Choroid plexus epithelial cell (primary cell): ENCODE data around the gene VAC14.

Source experiments
- DNase-seq: peaks from one replicate; pipeline ENCODE4 v3.0.0-alpha.2; 2010; ENCODE audit warnings: low read depth
- H3K4me3 ChIP-seq: 2 replicates; pipeline ENCODE4 v1.5.1; 2011; ENCODE audit warnings: low read depth, mild to moderate bottlenecking, control low read depth, low read length, moderate library complexity
- CTCF ChIP-seq: conservative IDR thresholded peaks from 2 replicates; pipeline ENCODE4 v1.5.1; 2011; ENCODE audit warnings: low read depth, mild to moderate bottlenecking, control low read depth, inconsistent platforms, low read length, moderate library complexity

The VAC14 gene

GRCh38 chr16:70670175-70670574, 130.8 kb downstream of the VAC14 start:
- no peak for TF ChIP-seq CTCF
- H3K4me3 ChIP-seq: no peak overlapping the region
- DNase-seq: no peak

GRCh38 chr16:70665806-70666735, 134.9 kb downstream of the VAC14 start:
- no peak for TF ChIP-seq CTCF
- no peak overlapping the region for H3K4me3 ChIP-seq
- no peak for DNase-seq

GRCh38 chr16:70665113-70665694, 135.8 kb downstream of the VAC14 start:
- DNase-seq: no peak
- H3K4me3 ChIP-seq: no peak overlapping the region
- no peak for TF ChIP-seq CTCF

- TF ChIP-seq CTCF: no peak
- no peak overlapping the region for H3K4me3 ChIP-seq
- no peak for DNase-seq
Observed at GRCh38 chr16:70664325-70665112, 136.4 kb downstream of the VAC14 start.

- no peak for TF ChIP-seq CTCF
- H3K4me3 ChIP-seq: no peak overlapping the region
- DNase-seq: no peak
Observed at GRCh38 chr16:70663524-70664324, 137.2 kb downstream of the VAC14 start.

GRCh38 chr16:70662991-70663523, 137.9 kb downstream of the VAC14 start:
- no peak overlapping the region for H3K4me3 ChIP-seq
- DNase-seq: no peak
- TF ChIP-seq CTCF: no peak
